ENCODE data around the gene MAML2. TPM values are rescaled to one million over a fixed set of nuclear protein-coding genes. Genes with fewer than 3 reads are reported as not detected.

MAML2 gene
- total and polyA plus RNA-seq, 9 of the 15 experiments (the other 6 are each of a cell fraction or from before 2014, with no cell fraction given): 0.79 to 6.8 (median 4.8) TPM

DNA sequence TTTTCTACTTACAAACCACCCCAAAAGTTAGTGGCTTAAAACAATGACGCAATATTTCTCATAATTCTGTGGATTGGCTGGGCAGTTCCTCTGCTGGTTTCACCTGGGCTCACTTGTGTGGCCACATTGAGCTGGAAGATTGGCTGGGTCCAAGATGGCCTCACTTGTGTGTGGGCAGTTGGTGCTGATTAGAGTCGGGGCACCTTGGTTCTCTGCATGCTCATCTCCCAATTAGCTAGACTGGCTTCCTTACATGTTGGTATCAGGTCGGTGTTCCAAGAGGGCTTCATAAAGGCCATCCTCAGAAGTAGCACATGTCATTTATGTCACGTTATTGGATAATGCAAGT is 12.5 kb downstream of the MAML2 start (continued):
- TF ChIP-seq, protein P1, sequence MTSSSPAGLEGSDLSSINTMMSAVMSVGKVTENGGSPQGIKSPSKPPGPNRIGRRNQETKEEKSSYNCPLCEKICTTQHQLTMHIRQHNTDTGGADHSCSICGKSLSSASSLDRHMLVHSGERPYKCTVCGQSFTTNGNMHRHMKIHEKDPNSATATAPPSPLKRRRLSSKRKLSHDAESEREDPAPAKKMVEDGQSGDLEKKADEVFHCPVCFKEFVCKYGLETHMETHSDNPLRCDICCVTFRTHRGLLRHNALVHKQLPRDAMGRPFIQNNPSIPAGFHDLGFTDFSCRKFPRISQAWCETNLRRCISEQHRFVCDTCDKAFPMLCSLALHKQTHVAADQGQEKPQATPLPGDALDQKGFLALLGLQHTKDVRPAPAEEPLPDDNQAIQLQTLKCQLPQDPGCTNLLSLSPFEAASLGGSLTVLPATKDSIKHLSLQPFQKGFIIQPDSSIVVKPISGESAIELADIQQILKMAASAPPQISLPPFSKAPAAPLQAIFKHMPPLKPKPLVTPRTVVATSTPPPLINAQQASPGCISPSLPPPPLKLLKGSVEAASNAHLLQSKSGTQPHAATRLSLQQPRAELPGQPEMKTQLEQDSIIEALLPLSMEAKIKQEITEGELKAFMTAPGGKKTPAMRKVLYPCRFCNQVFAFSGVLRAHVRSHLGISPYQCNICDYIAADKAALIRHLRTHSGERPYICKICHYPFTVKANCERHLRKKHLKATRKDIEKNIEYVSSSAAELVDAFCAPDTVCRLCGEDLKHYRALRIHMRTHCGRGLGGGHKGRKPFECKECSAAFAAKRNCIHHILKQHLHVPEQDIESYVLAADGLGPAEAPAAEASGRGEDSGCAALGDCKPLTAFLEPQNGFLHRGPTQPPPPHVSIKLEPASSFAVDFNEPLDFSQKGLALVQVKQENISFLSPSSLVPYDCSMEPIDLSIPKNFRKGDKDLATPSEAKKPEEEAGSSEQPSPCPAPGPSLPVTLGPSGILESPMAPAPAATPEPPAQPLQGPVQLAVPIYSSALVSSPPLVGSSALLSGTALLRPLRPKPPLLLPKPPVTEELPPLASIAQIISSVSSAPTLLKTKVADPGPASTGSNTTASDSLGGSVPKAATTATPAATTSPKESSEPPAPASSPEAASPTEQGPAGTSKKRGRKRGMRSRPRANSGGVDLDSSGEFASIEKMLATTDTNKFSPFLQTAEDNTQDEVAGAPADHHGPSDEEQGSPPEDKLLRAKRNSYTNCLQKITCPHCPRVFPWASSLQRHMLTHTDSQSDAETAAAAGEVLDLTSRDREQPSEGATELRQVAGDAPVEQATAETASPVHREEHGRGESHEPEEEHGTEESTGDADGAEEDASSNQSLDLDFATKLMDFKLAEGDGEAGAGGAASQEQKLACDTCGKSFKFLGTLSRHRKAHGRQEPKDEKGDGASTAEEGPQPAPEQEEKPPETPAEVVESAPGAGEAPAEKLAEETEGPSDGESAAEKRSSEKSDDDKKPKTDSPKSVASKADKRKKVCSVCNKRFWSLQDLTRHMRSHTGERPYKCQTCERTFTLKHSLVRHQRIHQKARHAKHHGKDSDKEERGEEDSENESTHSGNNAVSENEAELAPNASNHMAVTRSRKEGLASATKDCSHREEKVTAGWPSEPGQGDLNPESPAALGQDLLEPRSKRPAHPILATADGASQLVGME (CRISPR knock-in tag; IDR thresholded peaks at IDR 0.05): peak; percentile 89; the same call in 1 of the 2 replicates
- TF ChIP-seq DMBX1 (CRISPR knock-in tag; IDR thresholded peaks at IDR 0.05; ENCODE audit: borderline replicate concordance) (peak; percentile 98), ZNF644 (tag; IDR thresholded peaks at IDR 0.05; ENCODE audit: low read depth) (0 out of 2 replicates have a peak, but pooled peaks have one; percentile 57), SRF (CRISPR knock-in tag; IDR thresholded peaks at IDR 0.05) (peak in 1 of 2 experiments; percentile 72; a peak in 1 of 4 replicates), CAMTA2 (CRISPR knock-in tag; conservative IDR thresholded peaks at IDR 0.05) (no peak), TCF7 (IDR thresholded peaks at IDR 0.05; ENCODE audit: borderline replicate concordance) (no peak), POLR2G (IDR thresholded peaks at IDR 0.05; ENCODE audit: low read depth, low read length) (no peak), PML (IDR thresholded peaks at IDR 0.05; ENCODE audit: low read length) (no peak), NFATC3 (IDR thresholded peaks at IDR 0.05) (no peak), E2F3 (CRISPR knock-in tag; IDR thresholded peaks at IDR 0.05) (peak; percentile 87)
- TF ChIP-seq, protein P2, sequence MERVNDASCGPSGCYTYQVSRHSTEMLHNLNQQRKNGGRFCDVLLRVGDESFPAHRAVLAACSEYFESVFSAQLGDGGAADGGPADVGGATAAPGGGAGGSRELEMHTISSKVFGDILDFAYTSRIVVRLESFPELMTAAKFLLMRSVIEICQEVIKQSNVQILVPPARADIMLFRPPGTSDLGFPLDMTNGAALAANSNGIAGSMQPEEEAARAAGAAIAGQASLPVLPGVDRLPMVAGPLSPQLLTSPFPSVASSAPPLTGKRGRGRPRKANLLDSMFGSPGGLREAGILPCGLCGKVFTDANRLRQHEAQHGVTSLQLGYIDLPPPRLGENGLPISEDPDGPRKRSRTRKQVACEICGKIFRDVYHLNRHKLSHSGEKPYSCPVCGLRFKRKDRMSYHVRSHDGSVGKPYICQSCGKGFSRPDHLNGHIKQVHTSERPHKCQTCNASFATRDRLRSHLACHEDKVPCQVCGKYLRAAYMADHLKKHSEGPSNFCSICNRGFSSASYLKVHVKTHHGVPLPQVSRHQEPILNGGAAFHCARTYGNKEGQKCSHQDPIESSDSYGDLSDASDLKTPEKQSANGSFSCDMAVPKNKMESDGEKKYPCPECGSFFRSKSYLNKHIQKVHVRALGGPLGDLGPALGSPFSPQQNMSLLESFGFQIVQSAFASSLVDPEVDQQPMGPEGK (CRISPR knock-in tag; IDR thresholded peaks at IDR 0.05; ENCODE audit: borderline replicate concordance): peak; percentile 88; the same call in 1 of the 2 replicates
- TF ChIP-seq, protein P3, sequence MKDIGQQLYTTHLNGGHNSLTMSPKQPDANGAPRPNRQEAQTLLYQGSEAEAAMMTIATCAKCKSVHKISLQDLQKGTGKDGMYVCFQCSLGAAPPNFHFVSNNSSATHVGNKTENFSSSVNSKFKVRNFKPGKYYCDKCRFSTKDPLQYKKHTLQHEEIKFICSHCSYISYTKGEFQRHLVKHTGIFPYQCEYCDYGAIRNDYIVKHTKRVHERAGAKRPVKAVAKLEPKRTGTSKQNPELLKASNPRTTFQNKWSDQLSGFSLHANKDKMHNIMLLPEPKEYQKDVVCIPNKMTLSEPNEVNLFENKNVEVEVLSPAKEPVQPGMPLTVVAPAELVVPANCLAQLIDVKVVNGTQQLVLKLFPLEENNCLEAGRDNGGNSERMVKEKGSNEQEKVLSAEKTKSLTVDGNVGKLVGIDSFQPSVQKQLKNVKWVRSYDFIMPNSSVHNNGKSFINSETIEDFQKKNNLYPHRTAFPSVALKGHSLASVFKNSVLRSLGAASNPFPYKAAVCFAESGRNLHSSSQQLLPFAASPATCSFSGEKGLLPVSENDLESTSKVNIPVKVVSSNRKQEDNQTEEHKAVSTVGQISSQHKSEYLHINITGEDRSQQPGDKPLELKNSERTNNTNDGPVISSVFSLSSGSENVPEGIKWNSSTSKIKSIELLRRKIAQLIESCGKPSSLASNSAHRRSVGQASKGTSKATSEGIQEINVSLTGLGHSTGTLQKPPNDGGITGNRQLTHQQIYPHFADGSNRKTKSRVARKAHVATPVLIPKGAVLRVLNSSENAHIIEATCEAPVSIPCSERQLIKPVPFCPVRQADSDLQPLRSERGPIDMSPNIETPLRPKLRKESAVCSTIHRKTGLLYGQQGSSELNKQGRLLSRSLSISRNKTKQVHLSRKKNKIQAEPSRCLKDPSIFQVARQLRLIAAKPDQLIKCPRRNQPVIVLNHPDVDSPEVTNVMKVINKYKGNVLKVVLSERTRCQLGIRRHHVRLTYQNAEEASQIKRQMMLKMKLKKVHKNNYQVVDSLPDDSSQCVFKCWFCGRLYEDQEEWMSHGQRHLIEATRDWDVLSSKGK (CRISPR knock-in tag; IDR thresholded peaks at IDR 0.05): 0 out of 2 replicates have a peak, but pooled peaks have one; percentile 55

Data from K562 (cell line).